ENCODE data around the gene SLC25A26. TPM values are rescaled to one million over a fixed set of nuclear protein-coding genes. Genes with fewer than 3 reads are reported as not detected.

Gene SLC25A26
- total RNA-seq, 4 donors from 2014 or later: 20.1 to 44.4 (median 23.2) TPM

GRCh38 chr3:66241466-66241865, 20.7 kb downstream of the SLC25A26 start:
- Histone ChIP-seq H3K4me1 (peaks cover 0 to 4% (median 0%) of the 10 kb centered on the region in 4 donors), H3K27me3 (no peaks in the 10 kb centered on the region), H3K4me3 (no peak overlapping the region), H3K36me3 (peaks cover 0 to 62% (median 4%) of the 10 kb centered on the region in 3 donors), H3K9me3 (peaks cover 0 to 4% (median 0%) of the 10 kb centered on the region in 4 donors), H3K27ac (no peak overlapping the region)
- WGBS, 2 donors: 64 to 67% methylated on average over 3 of the region's 3 CpGs
- TF ChIP-seq EP300 (IDR thresholded peaks at IDR 0.05) (no peak), CTCF (IDR thresholded peaks at IDR 0.05) (no peak), POLR2A (IDR thresholded peaks at IDR 0.05) (no peak)
- DNase-seq (ENCODE audit: low spot score in 2 of 2): no peak

GRCh38 chr3:66242788-66243464, 22.1 kb downstream of the SLC25A26 start:
- 93 to 95% methylated on average over 3 of the region's 3 CpGs for WGBS, 2 donors
- Histone ChIP-seq H3K27me3 (no peaks in the 10 kb centered on the region), H3K4me1 (peaks cover 0 to 4% (median 0%) of the 10 kb centered on the region in 4 donors), H3K27ac (no peak overlapping the region), H3K4me3 (no peak overlapping the region), H3K36me3 (peaks cover 0 to 64% (median 4%) of the 10 kb centered on the region in 3 donors), H3K9me3 (peaks cover 0 to 4% (median 0%) of the 10 kb centered on the region in 4 donors)
- TF ChIP-seq EP300 (IDR thresholded peaks at IDR 0.05): no peak
- no peak for TF ChIP-seq POLR2A (IDR thresholded peaks at IDR 0.05)
- no peak for TF ChIP-seq CTCF (IDR thresholded peaks at IDR 0.05)
- no peak for DNase-seq (ENCODE audit: low spot score in 2 of 2)

GRCh38 chr3:66248641-66249040, 27.8 kb downstream of the SLC25A26 start:
- TF ChIP-seq POLR2A (IDR thresholded peaks at IDR 0.05) (no peak), EP300 (IDR thresholded peaks at IDR 0.05) (no peak), CTCF (IDR thresholded peaks at IDR 0.05) (no peak)
- 86 to 95% methylated on average over 2 of the region's 2 CpGs for WGBS, 2 donors
- Histone ChIP-seq H3K4me3 (no peak overlapping the region), H3K27ac (no peak overlapping the region), H3K27me3 (no peaks in the 10 kb centered on the region), H3K9me3 (no peaks in the 10 kb centered on the region), H3K36me3 (peaks cover 0 to 54% (median 4%) of the 10 kb centered on the region in 3 donors), H3K4me1 (no peaks in the 10 kb centered on the region)
- no peak for DNase-seq (ENCODE audit: low spot score in 2 of 2)

GRCh38 chr3:66253790-66254620, 33.2 kb downstream of the SLC25A26 start:
- Histone ChIP-seq H3K27me3 (no peaks in the 10 kb centered on the region), H3K9me3 (no peaks in the 10 kb centered on the region), H3K4me3 (no peak overlapping the region), H3K4me1 (peaks cover 0 to 20% (median 4%) of the 10 kb centered on the region in 4 donors), H3K27ac (no peak overlapping the region), H3K36me3 (peaks cover 0 to 23% (median 0%) of the 10 kb centered on the region in 3 donors)
- WGBS, 2 donors: 55 to 61% methylated on average over 6 of the region's 6 CpGs
- DNase-seq (ENCODE audit: low spot score in 2 of 2): no peak
- peak; percentile 60 to 80 (median 73) for TF ChIP-seq CTCF (IDR thresholded peaks at IDR 0.05)
- no peak for TF ChIP-seq EP300 (IDR thresholded peaks at IDR 0.05)
- no peak for TF ChIP-seq POLR2A (IDR thresholded peaks at IDR 0.05)

GRCh38 chr3:66255865-66256264, 35.1 kb downstream of the SLC25A26 start:
- peaks cover 0 to 13% (median 0%) of the 10 kb centered on the region in 3 donors for H3K36me3 ChIP-seq
- H3K27ac ChIP-seq: no peak overlapping the region
- peaks cover 0 to 31% (median 4%) of the 10 kb centered on the region in 4 donors for H3K4me1 ChIP-seq
- no peak for DNase-seq (ENCODE audit: low spot score in 2 of 2)
- no peaks in the 10 kb centered on the region for H3K27me3 ChIP-seq
- no peaks in the 10 kb centered on the region for H3K9me3 ChIP-seq
- TF ChIP-seq EP300 (IDR thresholded peaks at IDR 0.05) (no peak), POLR2A (IDR thresholded peaks at IDR 0.05) (no peak), CTCF (IDR thresholded peaks at IDR 0.05) (no peak)
- 68 to 76% methylated on average over 3 of the region's 3 CpGs for WGBS, 2 donors
- H3K4me3 ChIP-seq: no peak overlapping the region

Data from tibial nerve (tissue), 4 donors.